HG03025 (cell line): ENCODE data around the gene PLXDC2.
"Not testable (repeated sequence)": the region's sequence is repeated elsewhere in the genome, so short reads cannot be mapped to it uniquely, and the experiment has no call there.

Source experiments
- ATAC-seq: cut with Tn5 transposase; IDR thresholded peaks from one replicate; pipeline ENCODE4 v1.9.1; 2021; ENCODE audit warnings: mild to moderate bottlenecking, moderate library complexity; ENCODE audit not compliant: unreplicated experiment, low FRiP score

The PLXDC2 gene

GRCh38 chr10:19816411-19817230 is at the start of gene PLXDC2:
PLXDC2 (plus strand) TSS chr10:19816432.
- ATAC-seq, result peak; percentile 48

GRCh38 chr10:19767876-19768275 is 48.4 kb upstream of the PLXDC2 start:
- ATAC-seq, result no peak

- not testable (repeated sequence) for ATAC-seq
Measured at GRCh38 chr10:19769826-19770225, 46.4 kb upstream of the PLXDC2 start.

- ATAC-seq, result no peak
Measured at GRCh38 chr10:19772972-19773371, 43.3 kb upstream of the PLXDC2 start.

- ATAC-seq, result no peak
Measured at GRCh38 chr10:19775296-19775695, 40.9 kb upstream of the PLXDC2 start.

GRCh38 chr10:19777806-19778205 is 38.4 kb upstream of the PLXDC2 start:
- ATAC-seq, result no peak

GRCh38 chr10:19778996-19779395 is 37.2 kb upstream of the PLXDC2 start:
- ATAC-seq, result no peak

- no peak for ATAC-seq
Measured at GRCh38 chr10:19782430-19783089, 33.7 kb upstream of the PLXDC2 start.

GRCh38 chr10:19783721-19784120 is 32.5 kb upstream of the PLXDC2 start:
- ATAC-seq, result no peak

GRCh38 chr10:19785366-19785765 is 30.9 kb upstream of the PLXDC2 start:
- ATAC-seq, result no peak

- no peak for ATAC-seq
Measured at GRCh38 chr10:19788075-19788686, 28.1 kb upstream of the PLXDC2 start.

- no peak for ATAC-seq
Measured at GRCh38 chr10:19788902-19789301, 27.3 kb upstream of the PLXDC2 start.

GRCh38 chr10:19789607-19790006 is 26.6 kb upstream of the PLXDC2 start:
- ATAC-seq, result no peak

- ATAC-seq, result no peak
Measured at GRCh38 chr10:19791032-19791431, 25.2 kb upstream of the PLXDC2 start.

GRCh38 chr10:19795684-19796083 is 20.5 kb upstream of the PLXDC2 start:
- no peak for ATAC-seq

GRCh38 chr10:19800161-19800560 is 16.1 kb upstream of the PLXDC2 start:
- ATAC-seq, result no peak

GRCh38 chr10:19801369-19801768 is 14.9 kb upstream of the PLXDC2 start:
- ATAC-seq, result no peak

- no peak for ATAC-seq
Measured at GRCh38 chr10:19803676-19804075, 12.6 kb upstream of the PLXDC2 start.

GRCh38 chr10:19809481-19809880 is 6.8 kb upstream of the PLXDC2 start:
- ATAC-seq, result no peak

- ATAC-seq, result no peak
Measured at GRCh38 chr10:19811540-19811939, 4.7 kb upstream of the PLXDC2 start.

GRCh38 chr10:19812976-19813375 is 3.3 kb upstream of the PLXDC2 start:
- no peak for ATAC-seq
